Stimulated activated naive CD8-positive, alpha-beta T cell treated with anti-CD3 and anti-CD28 coated beads, Interleukin-15, Interleukin-2, amounts not matched to agents 100 U/mL and 50 U/mL, for 24 hours (primary cell): ENCODE results near the gene SLC7A9.
"Not testable (repeated sequence)": the region's sequence is repeated elsewhere in the genome, so short reads cannot be mapped to it uniquely, and the experiment has no call there.

Source experiments
- ATAC-seq: fragments of 150-1000 bp; cut with Tn5 transposase; one replicate; pipeline ENCODE4 v1.10.0; 2021
- DNase-seq: peaks from one replicate; pipeline ENCODE4 v3.0.0; 2021

The SLC7A9 gene

GRCh38 chr19:32885255-32885654, 15.7 kb upstream of the SLC7A9 start:
- not testable (repeated sequence) for ATAC-seq, DNase-seq

- ATAC-seq (no peak), DNase-seq (no peak)
Measured at GRCh38 chr19:32881766-32882165, 12.2 kb upstream of the SLC7A9 start.

- DNase-seq: no peak
- no peak for ATAC-seq
Measured at GRCh38 chr19:32880622-32881021, 11.1 kb upstream of the SLC7A9 start.

GRCh38 chr19:32879741-32880140, 10.2 kb upstream of the SLC7A9 start:
- DNase-seq (no peak), ATAC-seq (no peak)

GRCh38 chr19:32878988-32879387, 9.4 kb upstream of the SLC7A9 start:
- DNase-seq (no peak), ATAC-seq (no peak)

- ATAC-seq: no peak
- no peak for DNase-seq
Measured at GRCh38 chr19:32877977-32878745, 8.6 kb upstream of the SLC7A9 start.

- ATAC-seq: no peak
- no peak for DNase-seq
Measured at GRCh38 chr19:32877323-32877912, 7.9 kb upstream of the SLC7A9 start.

GRCh38 chr19:32876919-32877285, 7.3 kb upstream of the SLC7A9 start:
- no peak for DNase-seq

GRCh38 chr19:32876236-32876918, 6.8 kb upstream of the SLC7A9 start:
- ATAC-seq (no peak), DNase-seq (no peak)

More at GRCh38 chr19:32876919-32877285, 7.3 kb upstream of the SLC7A9 start:
- ATAC-seq: no peak

GRCh38 chr19:32875428-32875827, 5.9 kb upstream of the SLC7A9 start:
- no peak for ATAC-seq
- DNase-seq: no peak

GRCh38 chr19:32874605-32875004, 5.0 kb upstream of the SLC7A9 start:
- ATAC-seq (no peak), DNase-seq (no peak)

GRCh38 chr19:32873247-32873959, 3.8 kb upstream of the SLC7A9 start:
- ATAC-seq (no peak), DNase-seq (no peak)

- no peak for ATAC-seq
- no peak for DNase-seq
Measured at GRCh38 chr19:32872391-32872790, 2.8 kb upstream of the SLC7A9 start.

GRCh38 chr19:32870981-32871451, 1.4 kb upstream of the SLC7A9 start:
- ATAC-seq (no peak), DNase-seq (no peak)

- DNase-seq (no peak), ATAC-seq (no peak)
Measured at GRCh38 chr19:32869966-32870573, 503 bp upstream of the SLC7A9 start.

GRCh38 chr19:32868206-32868950, 1.2 kb downstream of the SLC7A9 start:
- ATAC-seq (no peak), DNase-seq (no peak)

- not testable (repeated sequence) for DNase-seq, ATAC-seq
Measured at GRCh38 chr19:32867436-32867835, 2.1 kb downstream of the SLC7A9 start.

GRCh38 chr19:32866564-32867265, 2.9 kb downstream of the SLC7A9 start:
- ATAC-seq: no peak
- DNase-seq: no peak

- DNase-seq (no peak), ATAC-seq (no peak)
Measured at GRCh38 chr19:32866061-32866460, 3.5 kb downstream of the SLC7A9 start.

- ATAC-seq: no peak
Measured at GRCh38 chr19:32865326-32865725, 4.2 kb downstream of the SLC7A9 start.

More at GRCh38 chr19:32865326-32865725, 4.2 kb downstream of the SLC7A9 start:
- no peak for DNase-seq
